GM21515 (cell line): ENCODE data around the gene DROSHA.
"Not testable (repeated sequence)": the region's sequence is repeated elsewhere in the genome, so short reads cannot be mapped to it uniquely, and the experiment has no call there.

Experiments used
- ATAC-seq: cut with Tn5 transposase; IDR thresholded peaks from one replicate; pipeline ENCODE4 v1.9.1; 2021; ENCODE audit not compliant: unreplicated experiment

Gene DROSHA, protein sequence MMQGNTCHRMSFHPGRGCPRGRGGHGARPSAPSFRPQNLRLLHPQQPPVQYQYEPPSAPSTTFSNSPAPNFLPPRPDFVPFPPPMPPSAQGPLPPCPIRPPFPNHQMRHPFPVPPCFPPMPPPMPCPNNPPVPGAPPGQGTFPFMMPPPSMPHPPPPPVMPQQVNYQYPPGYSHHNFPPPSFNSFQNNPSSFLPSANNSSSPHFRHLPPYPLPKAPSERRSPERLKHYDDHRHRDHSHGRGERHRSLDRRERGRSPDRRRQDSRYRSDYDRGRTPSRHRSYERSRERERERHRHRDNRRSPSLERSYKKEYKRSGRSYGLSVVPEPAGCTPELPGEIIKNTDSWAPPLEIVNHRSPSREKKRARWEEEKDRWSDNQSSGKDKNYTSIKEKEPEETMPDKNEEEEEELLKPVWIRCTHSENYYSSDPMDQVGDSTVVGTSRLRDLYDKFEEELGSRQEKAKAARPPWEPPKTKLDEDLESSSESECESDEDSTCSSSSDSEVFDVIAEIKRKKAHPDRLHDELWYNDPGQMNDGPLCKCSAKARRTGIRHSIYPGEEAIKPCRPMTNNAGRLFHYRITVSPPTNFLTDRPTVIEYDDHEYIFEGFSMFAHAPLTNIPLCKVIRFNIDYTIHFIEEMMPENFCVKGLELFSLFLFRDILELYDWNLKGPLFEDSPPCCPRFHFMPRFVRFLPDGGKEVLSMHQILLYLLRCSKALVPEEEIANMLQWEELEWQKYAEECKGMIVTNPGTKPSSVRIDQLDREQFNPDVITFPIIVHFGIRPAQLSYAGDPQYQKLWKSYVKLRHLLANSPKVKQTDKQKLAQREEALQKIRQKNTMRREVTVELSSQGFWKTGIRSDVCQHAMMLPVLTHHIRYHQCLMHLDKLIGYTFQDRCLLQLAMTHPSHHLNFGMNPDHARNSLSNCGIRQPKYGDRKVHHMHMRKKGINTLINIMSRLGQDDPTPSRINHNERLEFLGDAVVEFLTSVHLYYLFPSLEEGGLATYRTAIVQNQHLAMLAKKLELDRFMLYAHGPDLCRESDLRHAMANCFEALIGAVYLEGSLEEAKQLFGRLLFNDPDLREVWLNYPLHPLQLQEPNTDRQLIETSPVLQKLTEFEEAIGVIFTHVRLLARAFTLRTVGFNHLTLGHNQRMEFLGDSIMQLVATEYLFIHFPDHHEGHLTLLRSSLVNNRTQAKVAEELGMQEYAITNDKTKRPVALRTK (N-terminal part only)

DNA sequence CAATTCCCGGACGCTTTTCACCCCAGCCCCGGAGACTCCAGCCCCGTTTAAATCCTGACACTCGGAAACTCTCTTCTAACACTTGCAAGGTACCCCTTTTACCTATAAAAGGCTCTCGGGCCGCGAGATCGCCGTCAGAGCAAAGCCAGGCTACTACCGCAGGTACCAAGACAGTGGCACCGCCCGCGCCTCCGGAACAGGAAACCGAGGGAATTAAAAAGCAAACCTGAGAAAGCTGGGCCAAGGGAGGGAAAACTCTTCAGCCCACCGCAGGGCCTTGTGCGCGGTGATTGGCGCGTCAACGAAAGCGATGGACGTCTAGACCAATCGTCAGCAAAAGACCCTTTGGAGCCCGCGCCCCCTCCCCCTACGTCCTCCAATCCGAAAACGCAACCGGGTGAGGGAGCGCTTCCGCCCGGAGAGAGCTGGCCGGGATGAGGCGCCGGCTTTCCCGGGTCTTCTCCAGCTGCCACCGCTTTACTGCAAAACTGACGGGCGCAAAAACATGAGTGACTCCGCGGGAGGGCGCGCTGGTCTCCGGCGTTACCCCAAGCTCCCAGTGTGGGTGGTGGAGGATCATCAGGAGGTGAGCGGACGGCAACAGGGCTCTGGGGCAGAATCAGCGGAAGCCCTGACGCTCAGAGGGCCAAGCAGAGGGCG, at the start of gene DROSHA, which contains the start of gene C5orf22:
Gene DROSHA (minus strand): TSS at position 206 of the 660 bp plus-strand sequence. CDS start 3,034 bp downstream, outside the sequence.
Gene C5orf22 (plus strand): TSS at position 414 of the 660 bp plus-strand sequence. CDS start 92 bp downstream, at position 506.
- peak; percentile 91 for ATAC-seq

DNA sequence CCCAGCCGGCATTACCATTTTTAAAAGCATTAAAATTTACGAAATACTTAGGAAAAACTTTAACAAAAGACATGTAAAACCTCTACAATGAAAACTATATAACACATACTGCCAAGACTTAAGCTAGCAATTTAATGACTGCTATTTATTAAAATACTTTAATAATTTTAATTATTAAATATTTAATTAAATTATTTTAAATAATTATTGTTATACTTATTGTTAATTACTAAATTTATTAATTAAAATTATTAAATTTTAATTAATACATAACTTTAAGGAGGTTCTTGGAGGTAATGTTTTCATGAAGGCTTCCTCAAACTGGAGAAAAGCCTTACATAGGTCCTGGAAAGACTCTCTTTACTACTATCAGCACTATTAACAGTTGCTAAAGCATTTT, 47.7 kb upstream of the DROSHA start:
- no peak for ATAC-seq

DNA sequence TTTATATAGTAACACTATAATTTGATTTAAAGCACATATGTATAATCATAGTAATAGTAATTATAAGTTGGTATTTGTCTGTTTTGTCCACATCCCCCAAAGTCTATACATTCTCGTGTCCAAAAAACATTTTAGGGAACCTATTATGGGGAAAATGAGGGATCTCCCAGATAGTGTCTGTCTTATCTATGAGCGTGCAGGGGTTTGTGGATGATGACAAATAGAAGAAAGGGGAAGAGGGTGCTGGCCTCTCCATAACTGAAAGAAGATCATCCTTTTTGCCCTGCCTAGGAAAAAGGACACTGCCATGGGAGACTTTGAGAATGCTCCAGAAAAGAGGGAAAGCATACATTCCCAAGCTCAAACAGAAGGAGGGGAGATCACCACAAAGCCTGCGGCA, 45.5 kb upstream of the DROSHA start:
- ATAC-seq = no peak

DNA sequence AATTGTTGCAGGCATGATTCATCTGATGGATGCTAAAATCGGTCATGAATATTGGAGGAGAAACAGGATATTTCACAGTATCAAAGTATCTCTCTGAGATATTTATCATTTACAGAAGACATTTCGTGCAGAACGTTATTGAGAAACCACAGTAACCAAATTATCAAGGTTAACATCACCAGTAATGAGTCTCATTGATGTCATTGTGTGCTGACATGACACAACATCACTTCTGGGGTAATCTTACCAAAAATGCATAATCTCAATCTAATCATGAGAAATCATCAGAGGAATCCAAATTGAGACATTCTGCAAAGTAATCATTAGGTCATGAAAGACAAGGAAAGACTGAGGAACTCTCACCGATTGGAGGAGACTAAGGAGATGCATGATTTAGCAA, 42.9 kb upstream of the DROSHA start:
- no peak for ATAC-seq

DNA sequence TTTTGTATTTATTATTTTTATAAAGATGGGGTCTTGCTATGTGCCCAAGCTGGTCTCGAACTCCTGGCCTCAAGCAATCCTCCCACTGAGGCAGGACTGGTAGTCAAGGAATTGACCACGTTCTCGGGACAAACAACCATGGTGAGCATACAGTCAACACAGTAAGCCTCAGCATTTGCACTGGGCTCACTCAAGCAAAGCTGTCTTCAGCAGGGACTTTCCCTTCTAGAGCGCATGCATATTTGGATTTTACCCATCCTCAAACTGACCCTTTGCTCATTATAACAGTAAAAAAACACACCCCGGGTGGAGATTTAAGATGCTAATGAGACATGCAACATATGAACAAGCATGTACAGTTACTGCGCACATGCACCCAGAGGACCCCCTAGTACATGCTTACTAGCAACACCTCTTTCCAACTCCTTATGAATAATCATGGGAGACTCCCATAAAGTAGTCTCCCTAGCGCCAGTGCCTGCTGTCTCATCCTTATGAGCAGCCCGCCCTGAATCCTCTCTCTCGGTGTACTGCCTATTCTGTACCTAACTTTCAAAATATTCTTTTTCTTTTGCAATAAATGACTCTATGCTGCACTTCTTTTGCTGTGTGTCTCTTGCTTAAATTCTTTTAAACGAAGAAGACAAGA, 41.7 kb upstream of the DROSHA start:
- ATAC-seq = no peak

DNA sequence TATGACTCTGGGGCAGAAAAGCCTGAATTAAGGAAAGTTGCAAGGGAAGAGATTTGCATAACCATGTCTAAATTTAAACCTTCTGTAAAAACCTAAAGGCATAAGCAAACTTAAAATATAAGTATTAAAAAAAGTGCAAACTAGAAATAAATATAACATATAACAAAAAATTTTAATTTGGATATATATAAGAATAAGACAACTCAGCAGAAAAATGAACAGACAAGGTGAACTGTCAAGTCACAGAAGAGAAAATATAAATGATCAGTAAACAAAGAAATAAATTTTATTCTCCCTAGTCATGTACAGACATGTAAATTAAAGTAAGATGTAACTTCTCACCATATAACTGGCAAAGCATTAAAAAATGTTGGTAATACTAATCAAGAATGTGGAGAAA, 37.2 kb upstream of the DROSHA start:
- no peak for ATAC-seq

DNA sequence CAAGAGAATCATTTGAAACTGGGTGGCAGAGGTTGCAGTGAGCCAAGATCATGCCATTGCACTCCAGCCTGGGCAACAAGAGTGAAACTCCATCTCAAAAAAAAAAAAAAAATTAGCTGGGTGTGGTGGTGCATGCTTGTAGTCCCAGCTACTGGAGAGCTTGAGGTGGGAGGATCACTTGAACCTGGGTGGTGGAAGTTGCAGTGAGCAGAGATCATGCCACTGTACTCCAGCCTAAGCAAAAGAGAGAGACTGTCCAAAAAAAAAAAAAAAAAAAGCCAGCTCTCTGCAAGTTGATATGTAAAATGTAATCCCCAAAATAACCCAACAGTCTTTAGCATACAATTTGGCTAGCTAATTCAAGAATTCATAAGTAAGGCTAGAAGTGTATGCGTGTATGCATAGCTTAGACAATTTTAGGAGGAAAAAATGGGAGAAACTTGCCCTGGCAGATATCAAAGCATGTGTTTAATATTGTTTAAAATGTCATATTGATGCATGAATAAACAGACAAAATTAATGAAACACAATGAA, 36.5 kb upstream of the DROSHA start:
- ATAC-seq = no peak

DNA sequence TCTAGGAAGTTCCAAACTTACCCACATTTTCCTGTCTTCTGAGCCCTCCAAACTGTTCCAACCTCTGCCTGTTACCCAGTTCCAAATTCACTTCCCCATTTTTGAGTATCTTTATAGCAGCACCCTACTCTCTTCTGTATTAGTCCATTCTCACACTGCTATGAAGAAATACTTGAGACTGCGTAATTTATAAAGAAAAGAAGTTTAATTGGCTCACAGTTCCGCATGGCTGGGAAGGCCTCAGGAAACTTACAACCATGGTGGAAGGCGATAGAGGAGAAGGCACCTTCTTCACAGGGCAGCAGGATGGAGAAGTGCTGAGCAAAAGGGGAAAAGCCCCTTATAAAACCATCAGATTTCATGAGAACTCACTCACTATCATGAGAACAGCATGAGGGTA, 34.5 kb upstream of the DROSHA start:
- ATAC-seq = not testable (repeated sequence)

DNA sequence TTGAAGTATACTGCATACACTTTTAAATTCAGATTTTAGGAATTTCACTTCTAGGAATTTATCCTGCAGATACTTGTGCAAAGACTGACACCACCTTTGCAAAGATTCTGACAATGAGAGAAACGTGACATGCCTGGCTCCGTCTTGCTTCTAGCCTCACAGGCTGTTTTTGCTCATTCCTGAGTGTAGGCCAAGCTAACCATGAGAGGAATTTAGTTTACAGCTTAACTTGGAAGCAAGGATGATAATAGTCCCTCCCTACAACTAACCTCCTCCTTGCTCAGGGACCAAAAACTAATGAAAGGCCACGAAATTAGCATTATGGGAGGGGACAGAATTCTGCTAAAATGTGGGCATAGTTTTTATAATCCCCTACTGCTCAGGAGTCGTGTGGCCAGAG, 31.3 kb upstream of the DROSHA start:
- ATAC-seq = no peak

DNA sequence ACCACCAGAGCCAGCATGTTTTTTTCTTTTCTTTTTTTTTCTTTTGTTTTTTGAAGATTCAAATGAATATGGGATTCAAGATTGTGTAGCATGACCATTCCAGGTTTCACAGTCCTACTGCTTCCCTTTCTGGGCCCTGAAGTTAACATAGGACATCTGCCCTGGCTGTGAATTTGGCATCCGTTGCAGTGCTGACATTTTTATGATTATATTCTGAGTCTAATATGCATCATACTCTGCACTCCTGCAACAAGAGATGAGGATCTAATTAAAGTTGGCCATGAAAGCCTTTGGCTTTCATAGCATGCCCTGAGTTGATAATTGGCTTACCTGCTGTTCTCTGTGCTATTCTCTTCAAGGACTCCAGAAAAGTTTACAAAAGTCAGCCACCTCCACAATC, 30.1 kb upstream of the DROSHA start:
- ATAC-seq = no peak

DNA sequence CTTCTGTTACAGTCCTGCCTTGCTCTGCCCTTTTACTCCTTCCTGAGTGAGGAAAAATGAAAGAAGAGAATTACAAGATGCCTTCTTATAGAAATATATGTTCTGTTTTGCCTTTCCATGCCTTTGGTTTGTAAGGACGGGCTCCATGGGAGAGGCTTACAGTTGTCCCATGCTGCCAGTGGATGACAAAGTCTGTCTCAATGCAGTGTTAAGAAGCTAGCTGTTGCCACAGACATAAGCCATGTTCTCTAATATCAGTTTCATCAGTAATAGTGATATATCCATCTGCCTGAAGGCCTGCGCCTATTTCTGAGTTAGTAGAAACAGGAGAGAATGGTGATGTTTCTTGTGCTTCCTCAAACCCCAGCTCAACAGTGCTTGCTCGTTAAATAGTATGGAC, 28.0 kb upstream of the DROSHA start:
- no peak for ATAC-seq

DNA sequence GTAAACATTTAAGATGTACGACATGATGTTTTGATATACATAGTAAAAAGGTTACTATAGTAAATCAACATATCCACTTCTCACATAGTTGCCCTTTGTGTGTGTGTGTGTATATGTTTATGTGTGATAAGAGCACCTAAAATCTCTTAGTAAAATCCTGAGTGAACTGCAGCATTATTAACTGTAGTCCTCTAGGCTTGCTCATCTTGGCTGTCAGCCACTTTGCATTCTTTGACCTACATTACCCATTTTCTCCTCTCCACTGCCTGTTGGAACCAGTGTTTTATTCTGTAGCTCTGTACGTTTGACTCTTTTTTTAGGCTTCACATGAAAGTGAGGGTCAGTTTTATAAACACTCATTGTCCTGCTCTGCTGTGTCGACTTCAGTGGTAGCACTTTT, 24.6 kb upstream of the DROSHA start:
- no peak for ATAC-seq

DNA sequence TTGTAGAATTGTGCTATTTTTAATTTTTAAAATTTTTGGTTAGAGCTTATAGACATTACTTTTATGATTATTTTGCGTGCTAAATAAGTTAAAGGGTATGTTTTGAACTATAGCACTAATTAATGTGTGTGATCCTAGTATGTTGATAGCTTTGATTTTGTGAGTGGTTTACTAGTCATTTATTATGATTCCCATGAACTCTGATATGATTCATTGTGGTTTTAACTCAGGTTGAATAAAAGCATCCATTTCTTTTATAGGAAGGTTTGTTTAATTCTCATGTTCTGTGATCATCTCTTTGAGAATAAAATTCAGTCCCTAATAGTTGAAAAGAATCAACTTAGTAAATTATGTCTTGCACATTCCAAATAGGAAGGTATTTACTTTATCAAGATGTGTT, 22.7 kb upstream of the DROSHA start:
- ATAC-seq = no peak

DNA sequence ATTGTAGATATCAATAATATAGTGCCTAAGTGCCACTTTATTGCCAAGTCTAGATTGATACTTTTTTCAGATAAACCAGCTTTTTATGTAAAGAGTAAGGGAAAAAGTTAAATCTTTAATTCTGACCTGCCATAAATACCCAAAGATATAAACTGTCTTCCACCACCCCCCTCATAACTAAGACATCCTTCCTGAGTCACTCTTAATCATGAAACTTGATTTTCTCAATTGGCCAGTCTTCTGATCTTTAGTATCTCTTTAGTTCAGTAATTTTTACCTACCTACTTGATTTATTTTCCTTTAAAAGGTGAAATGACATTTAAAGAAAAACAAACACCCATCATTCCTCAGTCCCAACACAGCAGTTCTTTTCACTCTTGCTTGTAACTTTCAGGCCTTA, 22.0 kb upstream of the DROSHA start:
- no peak for ATAC-seq

DNA sequence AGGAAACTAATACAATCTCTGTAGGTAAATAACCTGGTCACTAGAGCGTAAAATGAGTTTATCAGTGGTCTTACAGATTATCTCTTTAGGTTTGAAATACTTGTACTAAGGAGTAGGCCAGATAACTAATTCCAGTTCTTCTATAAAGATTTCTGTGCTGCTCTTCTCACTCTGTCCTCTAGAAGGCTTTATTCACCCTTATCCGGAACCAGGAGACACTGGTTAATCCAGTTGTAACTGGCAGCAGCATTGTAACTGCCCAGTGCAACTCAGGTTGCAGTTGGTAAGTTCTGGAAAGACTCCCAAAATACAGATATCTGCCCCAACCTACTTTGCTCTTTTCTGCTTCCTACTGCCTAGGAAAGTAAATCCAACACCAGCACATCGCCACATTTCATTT, 20.0 kb upstream of the DROSHA start:
- ATAC-seq = no peak

DNA sequence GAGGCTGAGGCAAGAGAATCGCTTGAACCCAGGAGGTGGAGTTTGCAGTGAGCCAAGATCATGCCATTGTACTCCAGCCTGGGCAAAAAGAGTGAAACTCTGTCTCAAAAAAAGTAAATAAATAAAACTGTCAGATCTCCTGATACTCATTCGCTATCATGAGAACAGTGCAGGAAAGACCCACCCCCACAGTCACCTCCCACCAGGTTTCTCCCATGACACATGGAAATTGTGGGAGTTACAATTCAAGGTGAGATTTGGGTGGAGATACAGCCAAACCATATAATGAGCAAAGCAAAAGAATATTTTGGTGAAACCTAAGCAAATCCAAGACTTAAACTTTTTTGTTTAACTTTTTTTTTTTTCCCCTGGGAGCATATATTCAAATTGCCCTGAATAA, 17.2 kb upstream of the DROSHA start:
- not testable (repeated sequence) for ATAC-seq

DNA sequence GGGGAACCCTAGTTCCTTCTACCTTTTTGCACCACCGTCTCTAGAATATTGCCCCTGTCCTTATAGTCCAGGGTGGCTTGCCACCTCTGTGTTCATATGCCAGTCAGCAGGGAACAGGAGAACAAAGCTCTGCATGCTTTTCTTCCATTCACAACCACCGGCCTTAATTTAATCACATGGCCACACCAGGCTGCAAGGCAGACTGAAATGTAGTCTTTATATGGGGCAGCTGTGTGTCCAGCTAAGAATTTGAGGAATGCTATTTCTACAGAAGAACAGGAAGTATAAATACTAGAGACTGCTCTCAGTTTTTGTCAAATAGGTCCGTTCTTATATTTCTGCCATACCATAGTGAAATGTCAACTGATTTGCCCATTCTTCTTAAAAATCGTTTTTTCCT, 6.0 kb upstream of the DROSHA start:
- no peak for ATAC-seq

DNA sequence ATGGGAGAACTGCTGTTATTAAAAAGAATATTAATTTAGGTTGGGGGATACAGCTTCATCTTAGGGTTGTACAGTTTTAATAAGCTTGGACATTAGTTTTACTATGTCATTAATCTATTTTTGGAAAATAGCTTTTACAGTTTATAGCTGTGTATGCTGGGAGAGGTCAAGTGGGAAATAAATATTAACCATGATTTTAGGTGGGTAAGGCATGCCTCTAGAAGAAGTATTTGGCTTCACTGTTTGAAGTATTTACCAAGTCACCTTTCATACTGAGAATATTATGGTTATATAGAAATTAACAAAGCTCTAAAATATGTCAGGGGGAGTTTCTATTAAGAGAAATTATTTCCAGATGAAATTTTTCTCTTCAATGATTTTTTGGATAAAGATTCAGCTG, 5.5 kb upstream of the DROSHA start:
- no peak for ATAC-seq

DNA sequence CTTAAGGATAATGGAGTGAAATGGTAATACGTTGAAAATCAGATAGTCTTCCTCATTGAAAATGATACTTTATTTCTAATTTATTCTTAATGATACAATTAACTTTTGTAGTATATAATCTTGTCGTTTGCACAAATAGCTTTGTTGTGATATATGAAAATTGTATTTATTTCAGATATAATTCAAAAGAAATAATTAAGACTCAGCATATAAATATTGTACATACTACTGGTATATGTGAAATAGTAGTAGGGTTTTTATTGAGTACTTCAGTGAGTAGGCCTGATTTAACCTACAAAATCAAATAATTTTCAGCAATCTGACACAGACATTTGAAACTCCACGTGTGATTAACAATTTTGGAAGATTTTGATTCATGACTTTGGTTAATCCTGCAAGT, 5.0 kb upstream of the DROSHA start:
- ATAC-seq = no peak

DNA sequence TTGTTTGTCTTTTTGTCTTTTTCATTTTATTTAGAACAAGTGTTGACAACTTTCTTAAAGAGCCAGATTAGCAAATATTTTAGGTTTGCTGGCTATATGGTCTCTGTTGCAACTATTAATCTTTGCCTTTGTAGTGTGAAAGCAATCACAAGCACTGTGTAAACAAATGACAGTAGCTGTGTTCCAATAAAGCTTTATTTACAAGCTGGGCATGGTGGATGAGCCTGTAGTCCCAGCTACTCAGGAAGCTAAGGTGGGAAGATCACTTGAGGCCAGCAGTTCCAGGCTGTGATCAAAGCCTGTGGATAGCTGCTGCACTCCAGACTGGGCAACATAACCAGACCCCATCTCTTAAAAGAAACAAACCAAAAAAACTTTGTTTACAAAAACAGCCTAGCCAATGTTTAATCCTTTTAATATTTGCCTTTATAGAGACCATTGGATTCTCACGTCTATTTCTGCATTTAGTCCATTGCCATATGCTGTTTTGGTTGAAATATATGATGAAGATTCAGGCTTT, 2.7 kb upstream of the DROSHA start:
- ATAC-seq = no peak
